ENCODE measurements around the gene COL19A1.

COL19A1 gene

DNA sequence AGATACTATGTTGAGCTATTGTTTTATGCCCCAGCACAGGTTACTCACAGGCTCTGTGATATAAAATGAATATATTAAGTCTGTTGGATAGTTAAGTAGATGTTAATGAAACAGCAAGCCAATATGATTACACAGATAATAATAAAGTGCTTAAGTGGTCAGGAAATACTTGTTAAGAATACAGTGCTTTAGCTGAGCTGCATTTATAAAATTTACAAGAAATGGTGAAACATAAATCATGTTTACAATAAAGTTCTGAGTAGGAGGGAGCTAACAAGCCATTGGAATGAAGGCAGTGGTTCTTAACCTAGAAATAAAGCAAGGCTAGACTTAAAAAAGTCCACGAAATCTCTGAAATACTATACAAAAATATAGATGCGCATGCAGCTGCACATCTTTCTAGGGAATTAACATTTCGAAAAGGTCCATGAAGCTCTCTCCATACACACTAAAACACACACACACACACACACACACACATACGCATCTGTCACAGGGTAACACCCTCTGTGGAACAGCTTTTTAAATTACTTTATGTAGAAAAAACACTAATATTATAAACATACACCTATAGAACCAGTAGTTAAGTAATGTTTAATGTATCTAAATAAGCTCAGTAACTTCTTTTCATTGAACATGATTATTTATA, 349.2 kb downstream of the COL19A1 start:
- Histone ChIP-seq H3F3A (ENCODE audit: insufficient read depth, low read length) (no peaks in the 10 kb centered on the region), H3K9ac (ENCODE audit: low read length) (no peak overlapping the region), H3K9me2 (replicated peaks; ENCODE audit: insufficient read depth, low read length) (no peaks in the 10 kb centered on the region), H3K27ac (ENCODE audit: low read length) (no peak overlapping the region), H3K27me3 (replicated peaks; ENCODE audit: insufficient read depth, low read length) (no peaks in the 10 kb centered on the region), H3K4me2 (ENCODE audit: low read depth, low read length) (no peak overlapping the region), H3K36me3 (replicated peaks; ENCODE audit: insufficient read depth, low read length) (no peaks in the 10 kb centered on the region), H3K79me2 (ENCODE audit: low read length) (no peaks in the 10 kb centered on the region), H3K4me3 (ENCODE audit: low read length) (no peak overlapping the region), H2AFZ (ENCODE audit: low read length) (no peak overlapping the region), H4K20me1 (ENCODE audit: insufficient read depth, low read length) (no peaks in the 10 kb centered on the region), H3K9me3 (replicated peaks; ENCODE audit: insufficient read depth, low read length) (no peaks in the 10 kb centered on the region), H3K4me1 (ENCODE audit: low read length) (no peaks in the 10 kb centered on the region)
- DNase-seq = no peak
- no peak for TF ChIP-seq EZH2 (optimal IDR thresholded peaks at IDR 0.05; ENCODE audit: low read depth, low read length)
- TF ChIP-seq, protein P1, sequence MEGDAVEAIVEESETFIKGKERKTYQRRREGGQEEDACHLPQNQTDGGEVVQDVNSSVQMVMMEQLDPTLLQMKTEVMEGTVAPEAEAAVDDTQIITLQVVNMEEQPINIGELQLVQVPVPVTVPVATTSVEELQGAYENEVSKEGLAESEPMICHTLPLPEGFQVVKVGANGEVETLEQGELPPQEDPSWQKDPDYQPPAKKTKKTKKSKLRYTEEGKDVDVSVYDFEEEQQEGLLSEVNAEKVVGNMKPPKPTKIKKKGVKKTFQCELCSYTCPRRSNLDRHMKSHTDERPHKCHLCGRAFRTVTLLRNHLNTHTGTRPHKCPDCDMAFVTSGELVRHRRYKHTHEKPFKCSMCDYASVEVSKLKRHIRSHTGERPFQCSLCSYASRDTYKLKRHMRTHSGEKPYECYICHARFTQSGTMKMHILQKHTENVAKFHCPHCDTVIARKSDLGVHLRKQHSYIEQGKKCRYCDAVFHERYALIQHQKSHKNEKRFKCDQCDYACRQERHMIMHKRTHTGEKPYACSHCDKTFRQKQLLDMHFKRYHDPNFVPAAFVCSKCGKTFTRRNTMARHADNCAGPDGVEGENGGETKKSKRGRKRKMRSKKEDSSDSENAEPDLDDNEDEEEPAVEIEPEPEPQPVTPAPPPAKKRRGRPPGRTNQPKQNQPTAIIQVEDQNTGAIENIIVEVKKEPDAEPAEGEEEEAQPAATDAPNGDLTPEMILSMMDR (IDR thresholded peaks at IDR 0.05; ENCODE audit: low read length) = no peak
- TF ChIP-seq EZH2phosphoT487 (IDR thresholded peaks at IDR 0.05; ENCODE audit: low read length) = no peak

DNA sequence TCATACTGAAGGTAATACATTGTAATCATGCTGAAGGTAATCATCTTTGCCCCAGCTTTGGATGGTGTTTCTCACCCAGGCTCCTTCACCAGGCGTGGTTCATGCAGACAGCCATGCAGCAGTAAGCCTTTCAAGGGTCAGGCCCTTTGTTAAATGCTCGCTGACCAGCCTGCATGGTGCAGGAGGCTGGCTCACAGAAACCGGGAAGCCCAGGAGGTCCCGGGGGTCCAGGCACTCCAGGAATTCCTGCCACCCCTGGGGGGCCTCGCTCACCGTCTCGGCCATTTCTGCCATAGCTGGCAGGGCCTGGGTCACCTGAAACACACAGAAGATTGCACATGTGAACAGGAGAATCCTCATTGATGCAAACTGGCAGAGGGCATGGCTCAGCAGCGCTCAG, 350.4 kb downstream of the COL19A1 start:
- Histone ChIP-seq H3K79me2 (ENCODE audit: low read length) (no peaks in the 10 kb centered on the region), H3F3A (ENCODE audit: insufficient read depth, low read length) (no peaks in the 10 kb centered on the region), H3K9me2 (replicated peaks; ENCODE audit: insufficient read depth, low read length) (no peaks in the 10 kb centered on the region), H3K4me1 (ENCODE audit: low read length) (no peaks in the 10 kb centered on the region), H3K9me3 (replicated peaks; ENCODE audit: insufficient read depth, low read length) (no peaks in the 10 kb centered on the region), H3K9ac (ENCODE audit: low read length) (no peak overlapping the region), H3K4me2 (ENCODE audit: low read depth, low read length) (no peak overlapping the region), H2AFZ (ENCODE audit: low read length) (no peak overlapping the region), H4K20me1 (ENCODE audit: insufficient read depth, low read length) (no peaks in the 10 kb centered on the region), H3K27me3 (replicated peaks; ENCODE audit: insufficient read depth, low read length) (no peaks in the 10 kb centered on the region), H3K27ac (ENCODE audit: low read length) (no peak overlapping the region), H3K36me3 (replicated peaks; ENCODE audit: insufficient read depth, low read length) (no peaks in the 10 kb centered on the region), H3K4me3 (ENCODE audit: low read length) (no peak overlapping the region)
- no peak for DNase-seq
- no peak for TF ChIP-seq EZH2phosphoT487 (IDR thresholded peaks at IDR 0.05; ENCODE audit: low read length)
- TF ChIP-seq EZH2 (optimal IDR thresholded peaks at IDR 0.05; ENCODE audit: low read depth, low read length) = no peak
- TF ChIP-seq, protein P1 (IDR thresholded peaks at IDR 0.05; ENCODE audit: low read length) = no peak

DNA sequence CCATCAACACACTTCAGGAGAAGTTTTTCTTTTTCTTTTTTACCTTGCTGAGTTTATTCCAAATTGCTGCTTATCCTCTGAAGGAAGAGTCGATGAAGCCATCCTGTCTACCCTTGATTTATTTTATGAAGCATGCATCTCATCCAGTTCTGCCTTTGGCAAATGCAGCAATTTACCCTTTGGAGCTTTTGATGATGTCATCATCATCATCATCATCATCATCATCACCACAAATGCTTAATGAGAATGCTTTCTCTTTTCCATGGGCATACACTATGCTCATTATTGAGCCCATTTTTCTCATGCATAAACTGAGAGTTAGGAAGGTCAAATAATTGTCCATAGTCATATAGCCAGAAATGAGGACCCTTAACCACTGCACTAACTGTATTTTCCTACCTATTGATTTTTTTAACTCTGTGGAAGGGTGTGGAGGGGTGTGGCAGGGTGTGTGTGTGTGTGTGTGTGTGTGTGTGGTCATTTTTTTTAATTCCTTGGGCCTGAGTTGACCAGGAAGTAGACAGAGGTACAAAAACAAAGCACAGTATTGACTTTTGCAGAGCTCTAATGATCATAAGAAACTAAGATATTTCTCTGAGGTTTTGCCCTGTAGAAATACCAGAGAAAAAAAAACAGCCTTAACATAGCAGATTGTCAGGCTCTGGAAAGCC, 353.7 kb downstream of the COL19A1 start:
- TF ChIP-seq EZH2 (optimal IDR thresholded peaks at IDR 0.05; ENCODE audit: low read depth, low read length) = no peak
- TF ChIP-seq EZH2phosphoT487 (IDR thresholded peaks at IDR 0.05; ENCODE audit: low read length) = no peak
- TF ChIP-seq, protein P1 (IDR thresholded peaks at IDR 0.05; ENCODE audit: low read length) = no peak
- no peak overlapping the region for H3K4me3 ChIP-seq (ENCODE audit: low read length)
- H3K4me2 ChIP-seq (ENCODE audit: low read depth, low read length) = no peak overlapping the region

More for the DNA sequence above, 353.7 kb downstream of the COL19A1 start:
- Histone ChIP-seq H3K9me3 (replicated peaks; ENCODE audit: insufficient read depth, low read length) (no peaks in the 10 kb centered on the region), H3K4me1 (ENCODE audit: low read length) (no peaks in the 10 kb centered on the region), H4K20me1 (ENCODE audit: insufficient read depth, low read length) (no peaks in the 10 kb centered on the region), H3K9ac (ENCODE audit: low read length) (no peak overlapping the region), H2AFZ (ENCODE audit: low read length) (no peak overlapping the region), H3K36me3 (replicated peaks; ENCODE audit: insufficient read depth, low read length) (no peaks in the 10 kb centered on the region), H3K9me2 (replicated peaks; ENCODE audit: insufficient read depth, low read length) (no peaks in the 10 kb centered on the region), H3K27ac (ENCODE audit: low read length) (no peak overlapping the region), H3K79me2 (ENCODE audit: low read length) (no peaks in the 10 kb centered on the region), H3F3A (ENCODE audit: insufficient read depth, low read length) (no peaks in the 10 kb centered on the region), H3K27me3 (replicated peaks; ENCODE audit: insufficient read depth, low read length) (no peaks in the 10 kb centered on the region)
- no peak for DNase-seq

Measured in MM.1S (cell line).